KG1 (cell line): ENCODE data around the gene TEAD4.

Experiments
- DNase-seq: peaks from one replicate; lab custom pipeline; 2025; lab: John Stamatoyannopoulos, UW

The TEAD4 gene

DNA sequence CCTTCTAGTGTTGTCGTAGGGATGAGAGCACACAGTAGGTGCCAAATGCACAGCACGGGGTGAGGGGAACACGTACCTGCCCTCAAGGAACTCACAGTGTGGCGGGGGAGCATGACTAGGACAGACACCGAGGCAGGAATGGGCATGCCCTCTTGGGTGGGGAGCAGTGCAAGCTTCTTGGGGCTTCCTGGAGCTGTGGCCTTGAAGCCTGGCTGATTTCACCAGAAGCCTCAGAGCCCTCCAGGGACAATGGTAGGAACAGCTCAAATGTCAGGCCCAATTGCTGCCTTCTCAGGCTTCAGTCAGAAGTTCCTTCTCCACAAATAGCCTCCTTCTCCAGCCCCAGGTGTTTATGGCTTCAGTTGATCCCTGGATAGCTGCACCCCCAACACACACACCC lies 43.4 kb downstream of the TEAD4 start:
- DNase-seq: no peak

DNA sequence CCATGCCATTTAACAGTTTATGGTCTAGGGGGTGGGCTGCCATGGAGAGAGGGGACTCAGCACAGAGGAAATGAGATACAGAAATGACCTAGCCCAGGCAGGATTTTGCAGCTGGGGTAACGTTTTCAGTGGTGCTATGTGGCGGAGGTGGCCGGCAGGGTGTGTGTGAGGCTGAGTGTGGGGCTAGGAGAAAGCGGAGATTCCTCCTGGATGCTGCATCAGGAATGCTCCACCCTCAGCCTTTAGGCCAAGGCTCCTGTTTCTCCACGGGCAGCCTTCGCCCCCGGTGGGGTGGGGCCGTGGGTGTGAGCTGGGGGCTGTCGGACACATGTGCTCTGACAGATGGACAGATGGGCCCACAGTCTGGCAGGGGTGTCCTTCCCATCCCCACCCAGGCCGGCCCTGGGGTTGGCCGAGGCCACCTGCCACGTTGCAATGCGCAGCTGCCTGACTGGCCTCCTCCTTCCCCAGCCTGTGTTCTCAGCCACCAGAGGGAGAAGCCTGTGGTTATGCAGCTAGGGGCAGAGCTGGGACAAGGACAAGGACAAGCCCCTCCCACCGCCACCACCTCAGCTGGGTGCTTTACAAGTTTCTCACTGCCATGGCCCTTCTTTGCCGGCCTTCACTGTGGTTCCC lies 44.3 kb downstream of the TEAD4 start:
- no peak for DNase-seq

DNA sequence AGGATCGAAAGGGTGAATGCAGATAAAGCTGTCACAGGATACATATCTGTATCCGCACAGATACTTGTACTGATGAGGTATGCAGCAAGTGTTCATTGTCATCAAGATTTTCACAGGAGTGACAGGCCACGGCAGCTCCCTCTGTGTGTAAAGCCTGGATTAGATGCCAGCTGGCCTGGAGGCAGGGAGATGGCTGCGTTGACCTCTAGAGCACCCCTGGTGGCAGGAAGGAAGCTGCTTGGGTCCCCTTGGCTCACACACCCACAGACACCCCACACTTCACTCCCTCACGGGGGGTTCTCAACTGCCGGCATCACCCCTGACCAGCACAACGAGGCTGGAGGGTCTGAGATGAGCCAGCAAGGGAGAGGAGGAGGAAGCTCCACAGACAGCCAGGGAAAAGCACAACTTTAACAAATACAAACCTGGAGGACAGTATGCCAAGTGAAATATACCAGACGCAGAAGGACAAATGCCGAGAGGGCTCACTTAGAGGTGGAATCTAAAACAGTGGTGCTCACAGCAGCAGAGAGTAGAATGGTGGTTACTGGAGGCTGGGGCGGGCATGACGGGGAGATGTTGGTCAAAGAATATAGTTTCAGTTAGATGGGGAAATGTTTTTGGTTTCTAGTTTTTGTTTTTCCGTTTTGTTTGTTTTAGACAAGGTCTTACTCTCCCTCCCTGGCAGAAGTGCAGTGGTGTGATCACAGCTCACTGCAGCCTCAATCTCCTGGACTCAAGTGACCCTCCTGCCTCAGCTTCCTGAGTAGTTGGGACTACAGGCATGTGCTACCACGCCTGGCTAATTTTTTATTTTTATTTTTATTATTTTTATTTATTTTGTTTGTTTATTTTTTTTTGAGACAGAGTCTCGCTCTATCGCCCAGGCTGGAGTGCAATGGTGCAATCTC lies 45.7 kb downstream of the TEAD4 start:
- DNase-seq: no peak

DNA sequence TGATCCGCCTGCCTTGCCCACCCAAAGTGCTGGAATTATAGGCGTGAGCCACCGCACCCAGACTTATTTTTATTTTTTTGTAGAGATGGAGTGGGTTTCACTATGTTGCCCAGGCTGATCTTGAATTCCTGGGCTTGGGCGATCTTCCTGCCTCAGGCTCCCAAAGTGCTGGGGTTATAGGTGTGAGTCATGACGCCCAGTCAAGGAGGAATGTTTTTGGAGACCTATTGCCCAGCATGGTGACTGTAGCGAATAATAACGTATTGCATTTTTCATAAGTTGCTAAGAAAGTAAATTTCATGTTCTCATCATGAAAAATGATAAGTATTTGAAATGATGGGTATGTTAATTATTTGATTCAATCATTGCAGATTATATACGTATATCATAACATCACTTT lies 46.5 kb downstream of the TEAD4 start:
- DNase-seq: no peak

DNA sequence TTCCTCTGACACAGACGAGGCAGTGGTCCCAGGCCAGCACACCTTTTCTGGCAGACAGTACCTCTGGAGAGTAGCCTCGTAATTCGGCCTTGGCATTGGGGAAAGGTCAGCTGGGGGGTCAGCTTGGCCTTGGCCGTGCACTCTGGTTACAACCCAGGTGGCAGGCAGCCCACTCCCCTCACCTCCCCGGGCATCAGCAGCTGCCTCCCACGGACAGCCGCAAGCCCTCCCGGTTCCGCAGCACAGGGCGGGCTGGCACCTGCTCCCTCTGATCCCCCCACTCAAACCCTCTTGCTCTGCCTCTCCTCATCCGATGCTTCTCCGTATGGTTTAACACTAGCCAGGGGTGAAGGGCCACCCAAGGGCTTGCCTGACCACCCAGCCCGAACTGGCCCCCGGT lies 50.6 kb downstream of the TEAD4 start:
- DNase-seq: no peak

DNA sequence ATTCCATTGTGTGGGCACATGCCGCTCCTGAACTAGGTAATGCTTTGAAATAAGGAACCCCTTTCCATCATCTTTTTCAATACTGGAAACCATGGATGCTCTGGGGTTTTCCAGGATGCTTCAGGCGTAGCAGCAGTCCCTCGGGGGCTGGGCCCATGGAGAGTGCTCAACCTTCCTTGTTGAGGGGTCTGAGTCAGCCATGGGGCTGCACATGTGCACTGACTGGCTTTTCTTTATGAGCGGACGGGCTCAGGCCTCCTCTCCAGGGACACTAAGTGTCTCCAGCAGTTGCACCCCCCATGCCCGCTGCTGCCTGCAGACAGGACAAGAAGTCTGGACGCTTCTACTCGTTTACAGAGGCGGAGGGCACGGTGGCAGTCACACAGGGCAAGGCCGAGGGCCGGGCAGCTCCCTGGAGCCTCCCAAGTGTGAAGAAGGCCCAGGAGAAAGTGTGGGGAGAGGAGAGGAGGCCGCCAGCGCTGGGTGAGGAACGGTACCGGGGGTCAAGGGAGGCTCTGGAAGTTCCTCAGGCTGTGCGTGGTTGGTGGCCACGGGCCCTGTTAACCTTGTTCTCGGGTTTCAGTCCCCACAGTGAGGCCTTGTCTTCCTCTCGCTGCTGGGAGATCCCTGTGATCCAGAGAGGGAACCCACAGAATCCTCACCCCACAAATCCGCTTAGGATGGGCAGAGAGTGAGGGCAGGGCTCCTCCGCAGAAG lies 51.2 kb downstream of the TEAD4 start:
- no peak for DNase-seq

DNA sequence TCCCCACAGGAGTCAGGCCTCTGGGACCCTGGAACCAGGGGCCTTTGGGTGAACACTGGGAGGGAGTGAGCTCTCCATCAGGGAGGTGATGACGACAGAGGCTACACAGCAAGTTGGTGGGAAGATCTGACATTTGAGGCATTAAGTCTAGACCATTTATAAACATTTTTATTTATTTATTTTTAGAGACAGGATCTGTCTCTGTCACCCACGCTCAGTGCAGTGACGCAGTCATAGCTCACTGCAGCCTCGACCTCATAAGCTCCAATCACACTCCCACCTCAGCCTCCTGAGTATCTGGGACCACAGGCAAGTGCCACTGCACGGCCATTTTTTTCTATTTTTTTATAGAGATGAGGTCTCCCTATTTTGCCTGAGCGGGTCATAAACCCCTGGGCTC lies 53.6 kb downstream of the TEAD4 start:
- DNase-seq: no peak

DNA sequence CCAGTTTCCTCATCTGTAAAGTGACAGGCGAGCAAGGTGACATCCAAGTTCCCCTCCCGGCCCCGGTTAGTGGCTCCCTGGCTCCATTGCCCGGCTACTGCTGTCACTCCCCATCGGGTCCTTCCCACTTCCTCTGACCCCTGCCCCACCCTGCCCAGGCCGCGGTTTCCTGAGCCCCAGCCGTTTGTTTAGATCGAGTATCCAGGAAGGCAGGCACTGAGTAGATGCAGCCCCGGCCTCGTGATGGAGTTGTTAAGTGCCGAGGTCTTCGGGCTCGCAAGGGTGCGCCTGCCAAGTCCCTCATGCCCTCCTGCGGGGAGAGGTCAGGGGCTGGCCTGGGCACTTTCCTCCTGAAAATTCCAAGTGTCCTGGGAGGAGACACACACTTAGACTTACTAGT lies 55.4 kb downstream of the TEAD4 start:
- no peak for DNase-seq

DNA sequence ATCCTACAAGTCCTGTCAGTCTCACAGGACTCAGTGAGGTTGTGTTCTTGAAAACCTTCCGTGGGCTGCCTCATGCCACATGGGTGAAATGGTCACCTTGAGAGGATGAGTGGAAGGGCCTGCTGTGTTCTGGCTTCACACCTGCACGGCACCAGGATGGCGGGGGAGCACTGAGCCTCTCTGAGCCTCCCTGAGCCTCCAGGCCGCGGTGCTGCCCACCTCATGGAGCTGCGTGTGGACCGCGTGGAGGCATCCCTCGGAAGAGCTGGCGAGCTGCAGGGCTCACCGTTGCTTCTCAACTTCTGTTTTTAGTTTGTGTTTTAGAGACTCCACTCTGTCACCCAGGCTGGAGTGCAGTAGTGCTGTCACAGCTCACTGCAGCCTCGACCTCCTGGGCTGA lies 56.2 kb downstream of the TEAD4 start:
- no peak for DNase-seq

DNA sequence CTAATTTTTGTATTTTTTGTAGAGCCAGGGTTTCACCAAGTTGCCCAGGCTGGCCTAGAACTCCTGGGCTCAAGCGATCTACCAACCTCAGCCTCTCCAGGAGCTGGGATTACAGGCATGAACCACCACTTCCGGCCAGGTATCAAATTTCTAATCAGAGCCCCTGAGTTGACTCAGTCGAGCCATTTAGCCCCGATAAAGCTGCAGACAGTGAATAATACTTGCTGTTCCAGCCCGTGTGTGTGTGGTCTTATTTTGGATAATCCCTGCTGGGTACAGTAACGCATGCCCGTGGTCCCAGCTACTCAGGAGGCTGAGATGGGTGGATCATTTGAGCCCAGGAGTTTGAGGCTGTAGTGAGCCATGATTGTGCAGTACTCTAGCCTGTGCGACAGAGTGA lies 57.0 kb downstream of the TEAD4 start:
- DNase-seq: no peak

DNA sequence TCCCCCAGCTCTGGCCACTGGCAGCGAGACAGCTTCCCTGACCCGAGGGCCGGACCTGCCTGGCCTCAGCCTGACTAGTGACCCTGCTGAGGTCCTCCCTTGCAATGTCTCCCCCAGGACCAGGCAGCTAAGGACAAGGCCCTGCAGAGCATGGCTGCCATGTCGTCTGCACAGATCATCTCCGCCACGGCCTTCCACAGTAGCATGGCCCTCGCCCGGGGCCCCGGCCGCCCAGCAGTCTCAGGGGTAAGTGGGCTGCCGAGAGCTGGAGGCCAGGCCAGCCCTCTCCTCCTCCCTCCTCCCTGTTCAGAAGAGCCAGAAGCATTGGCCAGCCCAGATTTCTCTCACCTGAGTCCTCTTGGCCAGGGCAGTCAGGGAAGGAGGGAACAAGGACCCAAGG lies 58.1 kb downstream of the TEAD4 start:
- DNase-seq: no peak

DNA sequence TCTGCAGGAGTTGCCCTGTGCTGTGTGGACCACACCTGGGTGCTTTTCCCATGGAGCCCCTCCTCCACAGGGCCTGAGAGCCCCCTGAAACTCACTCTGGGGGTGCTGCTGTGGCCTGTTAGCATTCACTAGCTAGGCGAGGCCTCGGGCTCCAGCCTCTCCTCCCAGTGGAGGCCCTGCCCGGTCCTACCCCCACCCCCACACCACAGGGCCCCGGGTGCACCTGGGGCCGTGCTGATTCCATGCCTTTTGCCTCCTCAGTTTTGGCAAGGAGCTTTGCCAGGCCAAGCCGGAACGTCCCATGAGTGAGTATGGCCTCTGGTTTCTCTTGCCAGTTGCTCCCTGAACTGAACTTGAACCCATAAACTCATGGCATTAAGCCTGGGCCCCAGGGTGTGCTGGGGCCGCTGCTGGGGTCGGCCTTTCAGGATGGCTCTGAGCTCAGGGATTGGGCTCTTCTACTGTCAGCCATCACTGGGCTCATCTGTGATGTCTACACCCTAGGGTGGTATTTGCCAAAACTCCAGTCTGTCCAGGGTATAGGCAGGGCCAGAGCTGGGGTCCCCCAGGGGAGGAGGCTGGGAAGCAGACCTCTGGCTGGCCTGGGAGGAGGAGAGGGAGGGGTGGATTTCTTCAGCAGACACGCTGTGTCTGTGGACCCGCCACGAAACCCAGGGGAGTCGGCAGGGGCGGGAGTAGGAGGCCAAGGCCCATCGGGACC lies 59.2 kb downstream of the TEAD4 start:
- DNase-seq: no peak

DNA sequence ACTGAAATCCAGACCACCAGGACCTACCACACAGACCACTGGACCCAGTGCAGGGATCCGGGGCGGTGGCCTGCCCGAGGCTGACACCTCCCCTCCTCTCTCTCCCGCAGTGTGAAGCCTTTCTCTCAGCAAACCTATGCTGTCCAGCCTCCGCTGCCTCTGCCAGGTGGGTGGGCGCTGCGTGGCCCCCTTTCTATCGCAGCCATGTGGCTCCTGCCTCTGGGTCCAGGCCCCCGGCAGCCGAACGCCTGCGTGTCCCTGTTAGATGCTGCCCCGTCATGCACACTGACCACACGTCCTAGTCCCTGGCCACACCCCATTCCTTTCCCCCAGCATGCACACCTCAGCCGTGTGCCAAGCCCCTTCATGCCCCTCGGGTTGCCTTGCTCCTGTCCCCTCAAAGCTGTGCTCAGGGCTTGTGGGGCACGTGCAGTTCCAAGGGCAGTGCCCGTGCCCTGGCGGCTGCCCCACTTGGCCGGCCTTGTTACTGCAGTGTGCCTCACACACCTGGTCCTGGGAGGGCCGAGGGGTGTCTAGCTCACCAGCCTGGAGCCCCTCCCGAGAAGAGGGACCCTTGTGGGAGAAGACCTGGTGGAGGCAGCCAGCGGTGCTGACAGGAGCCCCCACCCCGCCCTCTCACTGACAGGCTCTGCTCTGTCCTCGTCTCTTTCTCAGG lies 59.9 kb downstream of the TEAD4 start:
- no peak for DNase-seq

DNA sequence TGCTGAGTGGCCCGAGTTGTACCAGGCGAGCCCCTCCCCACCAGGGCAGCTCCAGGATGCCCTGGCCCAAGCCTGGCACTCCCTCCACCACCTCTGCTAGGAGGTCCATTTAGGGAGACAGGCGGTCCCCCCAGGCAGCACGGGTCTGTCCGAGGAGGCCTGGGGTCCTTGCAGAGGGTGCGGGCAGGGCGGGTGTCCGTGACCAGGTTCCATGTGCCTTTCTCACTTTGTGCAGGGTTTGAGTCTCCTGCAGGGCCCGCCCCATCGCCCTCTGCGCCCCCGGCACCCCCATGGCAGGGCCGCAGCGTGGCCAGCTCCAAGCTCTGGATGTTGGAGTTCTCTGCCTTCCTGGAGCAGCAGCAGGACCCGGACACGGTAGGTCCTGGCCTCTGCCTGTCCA lies 61.2 kb downstream of the TEAD4 start:
- no peak for DNase-seq

DNA sequence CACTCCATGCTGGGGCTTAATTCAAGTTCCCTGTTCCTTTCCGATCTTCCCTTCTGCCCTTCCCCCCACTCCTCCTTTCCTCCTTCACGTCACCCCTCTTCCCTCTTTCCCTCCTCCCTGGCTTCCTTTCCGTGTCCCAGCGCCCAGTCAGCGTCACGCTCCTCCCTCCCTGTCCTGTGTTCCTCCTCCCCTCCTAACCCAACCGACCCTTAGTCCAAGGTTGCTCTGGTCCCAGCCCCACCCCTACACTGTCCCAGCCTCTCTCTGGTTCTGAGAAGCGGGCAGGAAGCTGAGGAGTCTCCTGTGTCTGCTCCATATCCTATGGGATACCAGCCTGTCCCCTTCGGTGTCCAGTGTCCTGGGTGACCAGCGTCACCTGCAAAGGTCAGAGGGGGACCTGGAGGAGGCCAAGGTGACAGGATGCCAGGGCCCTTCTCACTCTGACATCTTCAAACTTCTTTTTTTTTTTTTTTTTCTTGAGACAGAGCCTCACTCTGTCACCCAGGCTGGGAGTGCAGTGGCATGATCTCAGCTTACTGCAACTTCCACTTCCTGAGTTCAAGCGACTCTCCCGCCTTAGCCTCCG lies 61.7 kb downstream of the TEAD4 start:
- no peak for DNase-seq

DNA sequence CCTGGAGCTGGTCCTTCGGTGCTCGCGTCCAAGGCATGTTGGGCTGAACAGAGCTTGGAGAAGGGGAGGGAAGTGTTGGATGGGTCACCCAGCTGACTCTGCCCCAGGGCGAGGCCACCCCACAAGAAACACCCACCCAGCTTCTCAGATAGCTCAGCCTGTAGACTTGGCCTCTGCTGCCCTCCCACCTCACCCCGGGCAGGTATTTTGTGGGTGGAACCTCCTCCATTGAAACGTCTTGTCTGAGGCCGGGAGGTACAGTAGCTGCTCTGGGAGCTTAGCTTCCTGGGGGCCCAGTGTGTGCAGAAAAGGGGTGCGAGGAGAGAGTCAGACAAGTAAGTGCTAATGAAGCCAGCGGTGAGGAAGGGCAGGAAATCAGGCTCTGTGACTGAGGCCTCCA lies 63.2 kb downstream of the TEAD4 start:
- no peak for DNase-seq

DNA sequence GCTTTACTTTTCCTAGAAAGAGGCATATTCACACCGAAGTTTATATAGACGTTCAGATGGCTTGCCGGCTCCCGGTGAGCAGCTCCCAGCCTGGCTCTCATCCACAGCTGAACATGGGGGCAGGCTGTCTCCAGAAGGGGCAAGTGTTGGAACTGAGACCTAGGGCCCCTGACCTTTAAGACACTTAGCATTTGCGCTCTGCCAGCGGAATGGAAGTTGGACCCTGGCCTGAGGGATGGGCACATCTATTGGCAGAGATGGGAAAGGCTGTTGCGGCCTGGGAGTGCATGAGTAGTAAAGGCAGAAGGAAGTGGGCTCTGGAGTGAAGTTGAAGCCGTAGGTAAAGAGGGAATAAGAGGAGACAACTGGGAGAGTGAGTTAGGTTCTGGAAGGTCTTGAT lies 63.8 kb downstream of the TEAD4 start:
- no peak for DNase-seq

DNA sequence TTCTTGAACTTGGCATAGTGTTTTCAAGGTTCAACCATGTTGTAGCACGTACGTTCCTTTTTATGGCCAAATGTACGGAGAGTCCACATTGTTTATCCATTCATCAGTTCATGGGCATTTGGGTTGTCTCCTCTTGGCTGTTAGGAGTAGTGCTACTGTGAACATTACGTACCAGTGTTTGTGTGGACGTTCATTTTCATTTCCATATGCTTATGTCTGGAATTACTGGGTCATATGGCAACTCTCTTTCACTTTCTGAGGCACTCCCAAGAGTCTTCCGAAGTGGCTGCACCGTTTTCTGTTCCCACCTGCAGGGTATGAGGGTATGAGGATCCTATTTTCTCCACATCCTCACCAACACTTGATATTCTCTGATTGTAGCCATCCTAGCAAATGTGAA lies 68.9 kb downstream of the TEAD4 start:
- DNase-seq: no peak

DNA sequence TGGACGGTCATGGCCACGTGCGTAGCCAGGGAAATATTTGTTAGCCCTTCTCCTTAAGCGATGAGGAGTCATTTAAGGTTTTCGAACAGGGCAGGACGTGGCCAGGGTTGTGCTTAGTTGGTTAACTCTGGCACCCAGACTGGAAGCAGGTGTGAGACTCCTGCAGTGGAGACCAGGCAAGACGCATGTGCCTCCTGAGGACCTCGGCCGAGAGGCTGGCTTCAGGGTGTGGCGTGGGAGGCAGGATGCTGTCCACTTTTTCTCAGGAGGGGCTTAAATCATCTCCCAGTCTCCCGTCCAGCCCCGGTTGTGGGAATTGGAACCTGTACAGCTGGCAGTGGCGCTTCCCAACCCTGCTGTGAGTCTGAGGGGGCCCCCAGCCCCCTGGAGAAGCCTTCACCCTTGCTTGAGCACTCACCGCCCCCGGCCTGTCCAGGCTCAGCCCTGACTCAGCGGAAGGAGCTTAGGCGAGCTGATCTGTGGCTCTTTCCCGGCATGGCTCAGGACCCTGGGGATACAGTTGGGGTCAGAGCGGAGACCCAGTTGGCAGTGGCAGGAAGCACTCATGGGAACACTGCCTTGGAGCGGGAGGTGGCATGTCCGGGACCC lies 71.7 kb downstream of the TEAD4 start:
- DNase-seq: no peak

DNA sequence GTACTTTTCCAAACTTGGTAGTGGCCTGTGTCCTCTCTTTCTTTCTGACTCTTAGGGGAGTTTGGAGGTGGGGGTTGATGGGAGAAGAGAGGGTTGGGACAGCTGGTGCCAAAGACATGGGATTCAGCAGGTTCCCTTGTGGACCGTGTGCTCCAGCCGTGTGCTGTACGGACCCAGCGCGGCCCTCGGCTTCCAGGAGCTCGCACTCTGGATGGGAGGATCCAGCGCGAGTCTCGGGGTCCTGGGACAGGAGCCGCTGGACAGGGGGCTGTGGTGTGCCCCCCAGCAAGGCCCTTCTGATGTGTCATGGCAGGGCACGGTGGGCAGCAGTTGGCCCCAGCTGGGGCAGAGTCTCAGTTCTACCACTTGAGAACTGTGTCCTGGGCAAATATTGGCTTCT lies 73.0 kb downstream of the TEAD4 start:
- no peak for DNase-seq
